IPS-18c (cell line): ENCODE measurements around the gene EMC1.
"Not testable (repeated sequence)": the region's sequence is repeated elsewhere in the genome, so short reads cannot be mapped to it uniquely, and the experiment has no call there.

Experiments
- H3K4me3 ChIP-seq: 2 replicates; pipeline ENCODE4 v1.7.0; 2013; ENCODE audit warnings: low read depth, mild to moderate bottlenecking, low read length, moderate library complexity; ENCODE audit not compliant: insufficient read depth
- H3K9me3 ChIP-seq: one replicate; pipeline ENCODE4 v1.6.1; 2013; ENCODE audit warnings: mild to moderate bottlenecking, low read length, moderate library complexity; ENCODE audit not compliant: control insufficient read depth, insufficient read depth

Gene EMC1

GRCh38 chr1:19205403-19205802 lies 45.9 kb downstream of the EMC1 start:
- Histone ChIP-seq H3K9me3 (no peaks in the 10 kb centered on the region), H3K4me3 (no peak overlapping the region)

GRCh38 chr1:19204446-19205266 lies 46.7 kb downstream of the EMC1 start:
- Histone ChIP-seq H3K4me3 (no peak overlapping the region), H3K9me3 (no peaks in the 10 kb centered on the region)

GRCh38 chr1:19203440-19203839 lies 47.9 kb downstream of the EMC1 start:
- Histone ChIP-seq H3K9me3 (no peaks in the 10 kb centered on the region), H3K4me3 (no peak overlapping the region)

- H3K4me3 ChIP-seq = no peak overlapping the region
- H3K9me3 ChIP-seq = no peaks in the 10 kb centered on the region
Observed at GRCh38 chr1:19202396-19202795, 48.9 kb downstream of the EMC1 start.

GRCh38 chr1:19199969-19200604 lies 51.2 kb downstream of the EMC1 start:
- H3K9me3 ChIP-seq = no peaks in the 10 kb centered on the region

GRCh38 chr1:19199329-19199968 lies 51.9 kb downstream of the EMC1 start:
- H3K4me3 ChIP-seq = no peak overlapping the region
- no peaks in the 10 kb centered on the region for H3K9me3 ChIP-seq

More at GRCh38 chr1:19199969-19200604, 51.2 kb downstream of the EMC1 start:
- H3K4me3 ChIP-seq = no peak overlapping the region

- Histone ChIP-seq H3K9me3 (no peaks in the 10 kb centered on the region), H3K4me3 (no peak overlapping the region)
Observed at GRCh38 chr1:19198820-19199219, 52.5 kb downstream of the EMC1 start.

- H3K9me3 ChIP-seq = no peaks in the 10 kb centered on the region
- H3K4me3 ChIP-seq = no peak overlapping the region
Observed at GRCh38 chr1:19197845-19198244, 53.5 kb downstream of the EMC1 start.

- no peak overlapping the region for H3K4me3 ChIP-seq
- no peaks in the 10 kb centered on the region for H3K9me3 ChIP-seq
Observed at GRCh38 chr1:19196331-19196730, 55.0 kb downstream of the EMC1 start.

GRCh38 chr1:19193004-19193403 lies 58.3 kb downstream of the EMC1 start:
- no peaks in the 10 kb centered on the region for H3K9me3 ChIP-seq
- H3K4me3 ChIP-seq = no peak overlapping the region

GRCh38 chr1:19191811-19192210 lies 59.5 kb downstream of the EMC1 start:
- H3K4me3 ChIP-seq = no peak overlapping the region
- H3K9me3 ChIP-seq = no peaks in the 10 kb centered on the region

GRCh38 chr1:19190468-19190867 lies 60.9 kb downstream of the EMC1 start:
- no peaks in the 10 kb centered on the region for H3K9me3 ChIP-seq
- no peak overlapping the region for H3K4me3 ChIP-seq

GRCh38 chr1:19189270-19189669 lies 62.1 kb downstream of the EMC1 start:
- Histone ChIP-seq H3K9me3 (no peaks in the 10 kb centered on the region), H3K4me3 (no peak overlapping the region)

- Histone ChIP-seq H3K4me3 (no peak overlapping the region), H3K9me3 (no peaks in the 10 kb centered on the region)
Observed at GRCh38 chr1:19187852-19188251, 63.5 kb downstream of the EMC1 start.

GRCh38 chr1:19186001-19186400 lies 65.3 kb downstream of the EMC1 start:
- H3K4me3 ChIP-seq = no peak overlapping the region
- H3K9me3 ChIP-seq = no peaks in the 10 kb centered on the region

- Histone ChIP-seq H3K9me3 (no peaks in the 10 kb centered on the region), H3K4me3 (no peak overlapping the region)
Observed at GRCh38 chr1:19182223-19182622, 69.1 kb downstream of the EMC1 start.

- not testable (repeated sequence) for H3K9me3 ChIP-seq, H3K4me3 ChIP-seq
Observed at GRCh38 chr1:19180265-19180657, 71.1 kb downstream of the EMC1 start.

- no peak overlapping the region for H3K4me3 ChIP-seq
- no peaks in the 10 kb centered on the region for H3K9me3 ChIP-seq
Observed at GRCh38 chr1:19179597-19180264, 71.6 kb downstream of the EMC1 start.
